Neuronal stem cell (in vitro differentiated cells): Measurements from ENCODE around the gene ONECUT2.

Experiments
- DNase-seq: peaks from one replicate; pipeline ENCODE4 v3.0.0-alpha.2; 2013; ENCODE audit warnings: low spot score
- H2AFZ ChIP-seq: one replicate; pipeline ENCODE4 v1.6.1; 2013; ENCODE audit warnings: mild to moderate bottlenecking, low read length, inconsistent platforms
- H2AK5ac ChIP-seq: 2 replicates; pipeline ENCODE4 v1.6.1; 2013; ENCODE audit warnings: low read depth, mild to moderate bottlenecking, inconsistent platforms, low read length, moderate library complexity, mixed read lengths
- H2BK120ac ChIP-seq: 2 replicates; pipeline ENCODE4 v1.6.1; 2013; ENCODE audit warnings: low read depth, mild to moderate bottlenecking, inconsistent platforms, low read length, moderate library complexity, mixed read lengths
- H2BK12ac ChIP-seq: one replicate; pipeline ENCODE4 v1.6.1; 2013; ENCODE audit warnings: low read length, inconsistent platforms
- H2BK15ac ChIP-seq: 2 replicates; pipeline ENCODE4 v1.6.1; 2013; ENCODE audit warnings: mild to moderate bottlenecking, low read length, inconsistent platforms, mixed read lengths
- H2BK5ac ChIP-seq: one replicate; pipeline ENCODE4 v1.6.1; 2013; ENCODE audit warnings: inconsistent platforms, mild to moderate bottlenecking, low read length, moderate library complexity
- H3K14ac ChIP-seq: one replicate; pipeline ENCODE4 v1.6.1; 2013; ENCODE audit warnings: low read length, inconsistent platforms
- H3K18ac ChIP-seq: 2 replicates; pipeline ENCODE4 v1.6.1; 2013; ENCODE audit warnings: low read length, inconsistent platforms
- H3K23ac ChIP-seq: 2 replicates; pipeline ENCODE4 v1.6.1; 2013; ENCODE audit warnings: low read depth, mild to moderate bottlenecking, mixed read lengths, low read length, inconsistent platforms; ENCODE audit not compliant: poor library complexity
- H3K27ac ChIP-seq: replicated peaks from 3 replicates; pipeline ENCODE4 v1.5.1; 2013; ENCODE audit warnings: low read length, inconsistent platforms
- H3K27me3 ChIP-seq, 3 experiments: 2 replicates each; pipeline ENCODE4 v1.6.1; 2013; ENCODE audit warnings: low read length in 3 of 3, mild to moderate bottlenecking in 2 of 3, inconsistent platforms in 1 of 3, low read depth in 1 of 3, mixed read lengths in 1 of 3, moderate library complexity in 1 of 3; ENCODE audit not compliant: control insufficient read depth in 3 of 3, insufficient read depth in 3 of 3
- H3K36me3 ChIP-seq, 2 donors: replicated peaks in 1 of 2; 2 replicates each; pipeline ENCODE4 v1.6.1; 2013; ENCODE audit warnings: low read length in 2 of 2; ENCODE audit not compliant: control insufficient read depth in 2 of 2, insufficient read depth in 2 of 2
- H3K4ac ChIP-seq: 2 replicates; pipeline ENCODE4 v1.6.1; 2013; ENCODE audit warnings: inconsistent platforms, mild to moderate bottlenecking, low read length, moderate library complexity
- H3K4me1 ChIP-seq, 2 donors: 1 replicate in 1 of 2; 2 replicates in 1 of 2; pipeline ENCODE4 v1.6.1; 2013; ENCODE audit warnings: low read length in 2 of 2, low read depth in 1 of 2; ENCODE audit not compliant: control insufficient read depth in 2 of 2, insufficient read depth in 1 of 2
- H3K4me2 ChIP-seq: one replicate; pipeline ENCODE4 v1.6.1; 2013; ENCODE audit warnings: mild to moderate bottlenecking, low read length, inconsistent platforms; ENCODE audit not compliant: insufficient read depth, poor library complexity, severe bottlenecking
- H3K4me3 ChIP-seq, 2 donors: 2 replicates each; pipeline ENCODE4 v1.5.1; 2013; ENCODE audit warnings: low read length in 2 of 2, mild to moderate bottlenecking in 2 of 2, inconsistent platforms in 1 of 2, moderate library complexity in 1 of 2
- H3K79me1 ChIP-seq: one replicate; pipeline ENCODE4 v1.6.1; 2013; ENCODE audit warnings: low read depth, mild to moderate bottlenecking, inconsistent platforms, low read length, moderate library complexity
- H3K9ac ChIP-seq: one replicate; pipeline ENCODE4 v1.6.1; 2013; ENCODE audit warnings: mild to moderate bottlenecking, low read depth, low read length, inconsistent platforms; ENCODE audit not compliant: poor library complexity
- H3K9me3 ChIP-seq, 2 donors: replicated peaks in 1 of 2; 2 replicates each; pipeline versions ENCODE3 to v1.6.1; 2013; ENCODE audit warnings: low read length in 2 of 2, mild to moderate bottlenecking in 2 of 2, inconsistent platforms in 1 of 2, low read depth in 1 of 2, mixed read lengths in 1 of 2, moderate library complexity in 1 of 2; ENCODE audit not compliant: control insufficient read depth in 2 of 2, insufficient read depth in 1 of 2
- H4K8ac ChIP-seq: one replicate; pipeline ENCODE4 v1.6.1; 2013; ENCODE audit warnings: low read depth, mild to moderate bottlenecking, inconsistent platforms, low read length, moderate library complexity
- H4K91ac ChIP-seq: one replicate; pipeline ENCODE4 v1.6.1; 2013; ENCODE audit warnings: low read length, low read depth, mild to moderate bottlenecking, inconsistent platforms; ENCODE audit not compliant: poor library complexity
- WGBS, 2 donors: extraction: QIAGEN DNeasy Blood & Tissue Kit; methylation state at CpG; one replicate each; pipeline ENCODE4 v1.1.7; 2013; ENCODE audit warnings: missing lambda C conversion rate in 2 of 2, mixed read lengths in 1 of 2; ENCODE audit not compliant: insufficient read length in 2 of 2, insufficient replicate concordance in 1 of 2; ENCODE audit errors: extremely low coverage in 2 of 2; 5-methylcytosine and 5-hydroxymethylcytosine counted together

Gene ONECUT2

GRCh38 chr18:57461652-57462269, 26.6 kb downstream of the ONECUT2 start:
- Histone ChIP-seq H3K9me3 (no peaks in the 10 kb centered on the region), H3K27me3 (no peaks in the 10 kb centered on the region), H3K4ac (no peak overlapping the region), H2BK12ac (no peak overlapping the region), H3K79me1 (no peaks in the 10 kb centered on the region), H3K4me2 (no peak overlapping the region), H3K4me3 (no peak overlapping the region), H2AK5ac (no peak overlapping the region), H2BK120ac (no peak overlapping the region), H3K14ac (no peak overlapping the region), H3K27ac (no peak overlapping the region), H3K9ac (no peak overlapping the region), H3K23ac (no peak overlapping the region), H3K18ac (no peak overlapping the region), H4K8ac (no peak overlapping the region), H2BK5ac (no peak overlapping the region), H3K36me3 (no peaks in the 10 kb centered on the region), H4K91ac (no peak overlapping the region), H2BK15ac (no peak overlapping the region), H2AFZ (no peak overlapping the region), H3K4me1 (peaks cover 0 to 2% of the 10 kb centered on the region in 2 donors)
- no peak for DNase-seq
- WGBS, 2 donors: no CpG with 5 or more reads among the region's 3 CpGs

DNA sequence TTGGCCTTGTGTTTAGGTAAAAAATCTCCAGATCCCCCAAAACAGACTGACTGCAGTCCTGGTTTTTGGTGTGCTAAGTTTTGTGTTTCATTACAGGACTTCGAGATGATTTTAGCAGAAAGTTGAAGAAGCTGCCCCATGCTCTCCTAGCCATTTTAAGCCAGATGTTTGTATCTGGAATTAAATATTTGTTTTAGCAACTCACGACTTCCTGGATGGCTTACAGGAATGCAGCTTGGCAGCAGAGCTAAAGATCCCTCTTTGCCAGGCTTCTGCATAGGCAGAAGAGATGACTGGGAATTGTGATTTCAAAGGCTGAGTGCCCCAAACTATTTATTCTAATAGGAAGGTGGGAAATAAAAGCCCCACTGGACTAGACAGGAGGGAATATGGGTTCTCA, 31.1 kb downstream of the ONECUT2 start:
- H3K36me3 ChIP-seq: no peaks in the 10 kb centered on the region
- no peak overlapping the region for H3K9ac ChIP-seq
- H3K79me1 ChIP-seq: no peaks in the 10 kb centered on the region
- H3K4me1 ChIP-seq: peaks cover 0 to 2% of the 10 kb centered on the region in 2 donors
- no peak overlapping the region for H3K4ac ChIP-seq
- no peak overlapping the region for H3K14ac ChIP-seq
- no peak overlapping the region for H2AK5ac ChIP-seq
- no peak overlapping the region for H2AFZ ChIP-seq
- no peak overlapping the region for H3K4me2 ChIP-seq
- H2BK12ac ChIP-seq: no peak overlapping the region
- H2BK15ac ChIP-seq: no peak overlapping the region
- H3K27ac ChIP-seq: no peak overlapping the region
- no peak overlapping the region for H2BK5ac ChIP-seq
- H4K8ac ChIP-seq: no peak overlapping the region
- H3K27me3 ChIP-seq: no peaks in the 10 kb centered on the region
- H2BK120ac ChIP-seq: no peak overlapping the region
- WGBS, 2 donors: no CpG with 5 or more reads among the region's 2 CpGs
- H3K18ac ChIP-seq: no peak overlapping the region
- H4K91ac ChIP-seq: no peak overlapping the region
- no peak overlapping the region for H3K23ac ChIP-seq
- DNase-seq: no peak
- H3K9me3 ChIP-seq: no peaks in the 10 kb centered on the region
- no peak overlapping the region for H3K4me3 ChIP-seq

DNA sequence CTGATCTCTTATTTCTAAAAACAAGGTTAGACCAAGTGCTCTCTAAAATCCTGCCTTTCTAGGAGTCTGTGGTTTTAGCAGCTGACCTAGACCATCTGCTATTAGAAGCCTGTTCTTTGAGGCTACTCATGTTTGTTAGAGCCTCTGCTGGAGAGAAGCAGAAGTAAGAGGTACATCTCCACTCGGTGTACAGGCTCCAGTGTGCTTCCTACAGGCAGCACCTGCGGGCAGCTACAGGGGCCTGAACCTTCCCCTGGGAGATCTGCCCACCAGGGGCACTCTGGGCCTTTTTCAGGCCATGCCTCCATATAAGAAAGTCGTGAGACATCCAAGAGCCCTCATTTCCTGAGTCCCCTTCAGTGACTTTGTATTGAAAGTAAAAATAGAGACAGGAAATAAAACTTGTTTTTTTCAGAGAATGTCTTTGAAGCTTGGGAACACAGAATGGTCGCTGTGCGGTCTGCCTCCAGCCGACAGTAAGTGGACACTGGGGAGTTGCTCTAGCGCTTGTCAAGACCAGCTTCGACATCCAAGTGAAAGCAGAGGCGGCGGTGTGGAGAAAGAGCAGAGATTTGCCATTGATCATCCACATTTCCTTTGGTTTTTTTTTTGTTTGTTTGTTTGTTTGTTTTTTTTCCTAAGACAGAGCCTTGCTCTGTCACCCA, 31.7 kb downstream of the ONECUT2 start:
- H2BK5ac ChIP-seq: no peak overlapping the region
- DNase-seq: no peak
- H3K9me3 ChIP-seq: no peaks in the 10 kb centered on the region
- no peak overlapping the region for H2BK120ac ChIP-seq
- no peak overlapping the region for H4K8ac ChIP-seq
- H2BK15ac ChIP-seq: no peak overlapping the region
- H3K27ac ChIP-seq: no peak overlapping the region
- no peaks in the 10 kb centered on the region for H3K36me3 ChIP-seq
- no peak overlapping the region for H3K14ac ChIP-seq
- H3K27me3 ChIP-seq: no peaks in the 10 kb centered on the region
- no peak overlapping the region for H3K18ac ChIP-seq
- no CpG with 5 or more reads among the region's 10 CpGs for WGBS, 2 donors
- H3K23ac ChIP-seq: no peak overlapping the region
- no peaks in the 10 kb centered on the region for H3K79me1 ChIP-seq
- H3K4me3 ChIP-seq: no peak overlapping the region
- H2BK12ac ChIP-seq: no peak overlapping the region
- H3K4ac ChIP-seq: no peak overlapping the region
- no peak overlapping the region for H2AFZ ChIP-seq
- H2AK5ac ChIP-seq: no peak overlapping the region
- peaks cover 0 to 2% of the 10 kb centered on the region in 2 donors for H3K4me1 ChIP-seq
- no peak overlapping the region for H3K4me2 ChIP-seq
- no peak overlapping the region for H4K91ac ChIP-seq
- no peak overlapping the region for H3K9ac ChIP-seq

GRCh38 chr18:57469884-57470283, 34.7 kb downstream of the ONECUT2 start:
- no peak overlapping the region for H3K9ac ChIP-seq
- H2AFZ ChIP-seq: no peak overlapping the region
- H3K4me2 ChIP-seq: no peak overlapping the region
- no peak overlapping the region for H3K27ac ChIP-seq
- H3K4ac ChIP-seq: no peak overlapping the region
- no peak overlapping the region for H2BK15ac ChIP-seq
- no peak overlapping the region for H2AK5ac ChIP-seq
- DNase-seq: no peak
- H2BK5ac ChIP-seq: no peak overlapping the region
- no peaks in the 10 kb centered on the region for H3K36me3 ChIP-seq
- H3K14ac ChIP-seq: no peak overlapping the region
- H2BK120ac ChIP-seq: no peak overlapping the region
- peaks cover 0 to 2% of the 10 kb centered on the region in 2 donors for H3K4me1 ChIP-seq
- no peak overlapping the region for H4K8ac ChIP-seq
- no peak overlapping the region for H3K4me3 ChIP-seq
- no peaks in the 10 kb centered on the region for H3K79me1 ChIP-seq
- no CpG with 5 or more reads among the region's 3 CpGs for WGBS, 2 donors
- no peak overlapping the region for H2BK12ac ChIP-seq
- H3K18ac ChIP-seq: no peak overlapping the region
- H4K91ac ChIP-seq: no peak overlapping the region
- H3K27me3 ChIP-seq: no peaks in the 10 kb centered on the region
- H3K9me3 ChIP-seq: no peaks in the 10 kb centered on the region
- no peak overlapping the region for H3K23ac ChIP-seq
